OCI-LY1 (cell line): Measurements from ENCODE around the gene ABTB2.

ENCODE experiments used
- CTCF ChIP-seq: fragments of 200-600 bp; sonication (generic), shearing (Covaris generic); IDR thresholded peaks from 2 replicates; pipeline ENCODE4 v1.5.1; 2017; ENCODE audit warnings: mild to moderate bottlenecking, antibody characterized with exemption, low read length, moderate library complexity, mixed read lengths
- EZH2 ChIP-seq: fragments of 200-600 bp; sonication (generic), shearing (Covaris generic); IDR thresholded peaks from 2 replicates; pipeline ENCODE4 v1.8.0; 2017; ENCODE audit warnings: borderline replicate concordance, mixed run types, mild to moderate bottlenecking, antibody characterized with exemption, low read length, moderate library complexity, mixed read lengths

- TF ChIP-seq CTCF (no peak), EZH2 (no peak)
These were observed 165.1 kb downstream of the ABTB2 start for GRCh38 chr11:34192481-34193401.
